HS-5 (cell line): ENCODE results near the gene CERS6.

ENCODE experiments used
- DNase-seq: peaks from one replicate; pipeline ENCODE4 v3.0.0-alpha.2; 2012; ENCODE audit warnings: low read depth

The CERS6 gene

GRCh38 chr2:168673265-168674189 is 217.5 kb downstream of the CERS6 start:
- DNase-seq = no peak

GRCh38 chr2:168678153-168678853 is 222.2 kb downstream of the CERS6 start:
- no peak for DNase-seq

GRCh38 chr2:168679081-168679480 is 223.0 kb downstream of the CERS6 start:
- DNase-seq = no peak

- no peak for DNase-seq
These were observed 223.8 kb downstream of the CERS6 start for GRCh38 chr2:168679741-168680310.

GRCh38 chr2:168683996-168684395 is 227.9 kb downstream of the CERS6 start:
- DNase-seq = no peak

- no peak for DNase-seq
These were observed 229.0 kb downstream of the CERS6 start for GRCh38 chr2:168684921-168685599.

GRCh38 chr2:168685600-168686451 is 229.8 kb downstream of the CERS6 start:
- DNase-seq = no peak

- DNase-seq = peak; percentile 15
These were observed 230.6 kb downstream of the CERS6 start for GRCh38 chr2:168686452-168687191.

GRCh38 chr2:168687314-168687713 is 231.2 kb downstream of the CERS6 start:
- no peak for DNase-seq

GRCh38 chr2:168690381-168690885 is 234.4 kb downstream of the CERS6 start:
- no peak for DNase-seq

GRCh38 chr2:168691221-168691620 is 235.1 kb downstream of the CERS6 start:
- no peak for DNase-seq

GRCh38 chr2:168692132-168692744 is 236.2 kb downstream of the CERS6 start:
- no peak for DNase-seq

- DNase-seq = no peak
These were observed 238.1 kb downstream of the CERS6 start for GRCh38 chr2:168694173-168694572.

GRCh38 chr2:168694866-168695265 is 238.8 kb downstream of the CERS6 start:
- no peak for DNase-seq

GRCh38 chr2:168697668-168698121 is 241.6 kb downstream of the CERS6 start:
- no peak for DNase-seq

GRCh38 chr2:168698969-168699368 is 242.9 kb downstream of the CERS6 start:
- DNase-seq = no peak

- DNase-seq = no peak
These were observed 243.9 kb downstream of the CERS6 start for GRCh38 chr2:168699844-168700417.

- DNase-seq = no peak
These were observed 244.7 kb downstream of the CERS6 start for GRCh38 chr2:168700615-168701245.

- DNase-seq = no peak
These were observed 246.5 kb downstream of the CERS6 start for GRCh38 chr2:168702579-168702978.
